ENCODE data around the gene HLA-G. TPM values are rescaled to one million over a fixed set of nuclear protein-coding genes. Genes with fewer than 3 reads are reported as not detected.

HLA-G gene
- total and polyA plus RNA-seq, 2 of the 4 experiments (the other 2 are of a cell fraction): not detected

- no peak overlapping the region for H4K8ac ChIP-seq (ENCODE audit: low read depth in 2 of 2, low read length in 2 of 2)
- no peak overlapping the region for H3K9ac ChIP-seq (ENCODE audit: low read depth, low read length)
- no peak overlapping the region for H4K91ac ChIP-seq (ENCODE audit: insufficient read depth, low read depth, low read length)
- in situ Hi-C loops (cut with MboI; ENCODE audit: low sequenced_read_pairs): no loop called here
- ChIA-PET CTCF (no interaction called here), POLR2A (ENCODE audit: unreplicated experiment) (no interaction called here)
- no peak overlapping the region for H3K56ac ChIP-seq (ENCODE audit: extremely low read depth, insufficient read depth, low read length)
- H3K4ac ChIP-seq (ENCODE audit: low read depth, low read length): no peak overlapping the region
- no peak overlapping the region for H3K4me3 ChIP-seq (ENCODE audit: insufficient read depth, low read depth, low read length)
- intact Hi-C loops (cut with micrococcal nuclease): no loop called here
- no peak overlapping the region for H3K27ac ChIP-seq (ENCODE audit: insufficient read depth, low read length)
- no peaks in the 10 kb centered on the region for H3K9me1 ChIP-seq (ENCODE audit: insufficient read depth, low read length)
- no peak overlapping the region for H2BK20ac ChIP-seq (ENCODE audit: low read depth, low read length)
- H4K5ac ChIP-seq (ENCODE audit: low read depth, low read length): no peak overlapping the region
- no peak overlapping the region for H2AK9ac ChIP-seq (replicated peaks; ENCODE audit: low read depth, low read length, poor library complexity)
- no peak overlapping the region for H3K23ac ChIP-seq (ENCODE audit: low read depth, low read length)
- no peak overlapping the region for H2AK5ac ChIP-seq (ENCODE audit: low read depth, low read length)
- no peak for DNase-seq
- TF ChIP-seq MAFK (IDR thresholded peaks at IDR 0.05; ENCODE audit: low read depth, low read length): no peak
- TF ChIP-seq RAD21 (IDR thresholded peaks at IDR 0.05; ENCODE audit: low read length): no peak
- TF ChIP-seq NFE2L2 (IDR thresholded peaks at IDR 0.05; ENCODE audit: low read depth, low read length): no peak
- no peak for TF ChIP-seq FOS (IDR thresholded peaks at IDR 0.05; ENCODE audit: low read depth, low read length)
- no peaks in the 10 kb centered on the region for H4K20me1 ChIP-seq (ENCODE audit: insufficient read depth, low read length)
- H2AFZ ChIP-seq (replicated peaks; ENCODE audit: low read length, poor library complexity): no peak overlapping the region
- H2BK120ac ChIP-seq (ENCODE audit: low read depth, low read length): no peak overlapping the region
- no peak for ATAC-seq (ENCODE audit: low read depth)
- no peaks in the 10 kb centered on the region for H3K36me3 ChIP-seq (ENCODE audit: control insufficient read depth, insufficient read depth, low read length)
- BruUV-seq (replicated peaks): no TSS peak
- no CpG with 5 or more reads among the region's 2 CpGs for WGBS, 2 experiments (ENCODE audit: extremely low coverage in 2 of 2, insufficient read length in 1 of 2)
- H3K4me2 ChIP-seq (ENCODE audit: low read depth, low read length): no peak overlapping the region
- H3K4me1 ChIP-seq (ENCODE audit: control insufficient read depth, insufficient read depth, low read length): no peaks in the 10 kb centered on the region
- no peak overlapping the region for H2BK5ac ChIP-seq (ENCODE audit: low read depth, low read length, poor library complexity, severe bottlenecking)
- H2BK15ac ChIP-seq (ENCODE audit: low read depth, low read length): no peak overlapping the region
- dilution Hi-C loops (cut with HindIII; ENCODE audit: low sequenced_read_pairs, unreplicated experiment): no loop called here
- H3K14ac ChIP-seq (replicated peaks; ENCODE audit: low read depth, low read length): no peak overlapping the region
- H3K27me3 ChIP-seq (ENCODE audit: control insufficient read depth, insufficient read depth, low read length): peaks cover 18% of the 10 kb centered on the region; the same call in 1 of the 2 replicates
- H3K79me1 ChIP-seq (ENCODE audit: low read depth in 1 of 2, low read length in 2 of 2): no peaks in the 10 kb centered on the region
- no peak overlapping the region for H3K18ac ChIP-seq (ENCODE audit: low read depth, low read length)
- no peaks in the 10 kb centered on the region for H3K9me3 ChIP-seq (ENCODE audit: control insufficient read depth, insufficient read depth, low read length)
Observed at GRCh38 chr6:29870104-29870503, 42.5 kb downstream of the HLA-G start.

Measured in IMR-90 (cell line).